Karpas-422 (cell line): ENCODE data around the gene ERC1. TPM values are rescaled to one million over a fixed set of nuclear protein-coding genes. Genes with fewer than 3 reads are reported as not detected.

ENCODE experiments used
- DNase-seq: peaks from one replicate; pipeline ENCODE4 v3.0.0-alpha.2; 2015
- H2AFZ ChIP-seq: fragments of 200-600 bp; sonication (generic); 2 replicates; pipeline ENCODE4 v1.6.1; 2014; ENCODE audit warnings: antibody characterized with exemption, low read length, mixed read lengths
- H3K27ac ChIP-seq: fragments of 200-600 bp; sonication (generic); 2 replicates; pipeline ENCODE4 v1.5.1; 2014; ENCODE audit warnings: mild to moderate bottlenecking, low read length, moderate library complexity
- H3K27me3 ChIP-seq: fragments of 200-600 bp; sonication (generic); 2 replicates; pipeline ENCODE4 v1.6.1; 2014; ENCODE audit warnings: low read length, mixed read lengths
- H3K36me3 ChIP-seq: fragments of 200-600 bp; sonication (generic); 2 replicates; pipeline ENCODE4 v1.6.1; 2014; ENCODE audit warnings: low read length, mixed read lengths; ENCODE audit not compliant: insufficient read depth
- H3K4me1 ChIP-seq: fragments of 200-600 bp; sonication (generic); 2 replicates; pipeline ENCODE4 v1.6.1; 2014; ENCODE audit warnings: mild to moderate bottlenecking, low read length, mixed read lengths
- H3K4me2 ChIP-seq: fragments of 200-600 bp; sonication (generic); 2 replicates; pipeline ENCODE4 v1.6.1; 2014; ENCODE audit warnings: low read length, low read depth, mild to moderate bottlenecking; ENCODE audit not compliant: poor library complexity, severe bottlenecking
- H3K4me3 ChIP-seq: fragments of 200-600 bp; sonication (generic); 2 replicates; pipeline ENCODE4 v1.5.1; 2014; ENCODE audit warnings: mild to moderate bottlenecking, antibody characterized with exemption, low read length, mixed read lengths
- H3K79me2 ChIP-seq: fragments of 200-600 bp; sonication (generic); 2 replicates; pipeline ENCODE4 v1.6.1; 2014; ENCODE audit warnings: mild to moderate bottlenecking, low read length, mixed read lengths
- H3K9ac ChIP-seq: fragments of 200-600 bp; sonication (generic); 2 replicates; pipeline ENCODE4 v1.6.0; 2014; ENCODE audit warnings: low read length
- H3K9me2 ChIP-seq: fragments of 200-600 bp; sonication (generic), shearing (Covaris generic); replicated peaks from 2 replicates; pipeline ENCODE4 v1.6.0; 2014; ENCODE audit warnings: mild to moderate bottlenecking, low read length, moderate library complexity; ENCODE audit not compliant: insufficient read depth
- H3K9me3 ChIP-seq: fragments of 300-700, 200-600 bp; sonication (generic); 2 replicates; pipeline ENCODE4 v1.6.1; 2014; ENCODE audit warnings: low read length, mixed read lengths
- H4K20me1 ChIP-seq: fragments of 200-600 bp; sonication (generic); 2 replicates; pipeline ENCODE4 v1.6.1; 2014; ENCODE audit warnings: mild to moderate bottlenecking, antibody characterized with exemption, low read length, low read depth; ENCODE audit not compliant: insufficient read depth
- total RNA-seq: library from RNA; depleted of rRNA; stranded (reverse); fragments of >200 nt; shearing (Covaris generic); gene quantifications from 2 replicates; pipeline ENCODE4 v1.2.3, GENCODE V29; 2014; ENCODE audit warnings: low replicate concordance

Gene ERC1
- total RNA-seq, 1 experiment from 2014 or later = 20.3 TPM

DNA sequence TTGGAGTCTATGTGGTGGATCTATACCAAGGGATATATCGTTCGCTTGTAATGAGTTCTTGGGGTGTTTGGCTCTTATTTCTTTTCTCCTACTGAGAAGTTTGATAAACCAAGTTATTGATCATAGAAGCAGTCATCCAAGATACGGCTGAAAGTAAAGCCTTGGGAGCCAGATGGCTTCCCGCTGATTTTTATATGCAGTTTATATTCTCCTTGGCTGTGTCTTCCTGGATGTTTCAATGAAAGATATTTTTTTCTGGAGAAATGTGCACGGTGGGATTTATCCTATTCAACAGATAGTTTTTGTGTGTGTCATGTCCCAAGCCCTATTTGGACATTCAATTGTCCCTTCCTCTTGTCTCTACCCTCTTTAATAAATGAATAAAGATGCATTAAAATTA is 289.0 kb downstream of the ERC1 start:
- H3K36me3 ChIP-seq = no peaks in the 10 kb centered on the region
- H3K27me3 ChIP-seq = no peaks in the 10 kb centered on the region
- no peak for DNase-seq
- H4K20me1 ChIP-seq = no peaks in the 10 kb centered on the region
- no peaks in the 10 kb centered on the region for H3K9me2 ChIP-seq
- no peak overlapping the region for H3K4me3 ChIP-seq
- H2AFZ ChIP-seq = no peak overlapping the region
- peaks cover 14% of the 10 kb centered on the region for H3K4me1 ChIP-seq
- 0 out of 2 replicates have a peak, but pooled peaks cover 5% of the 10 kb centered on the region for H3K79me2 ChIP-seq
- H3K9ac ChIP-seq = no peak overlapping the region
- H3K9me3 ChIP-seq = no peaks in the 10 kb centered on the region
- H3K4me2 ChIP-seq = no peak overlapping the region
- no peak overlapping the region for H3K27ac ChIP-seq

DNA sequence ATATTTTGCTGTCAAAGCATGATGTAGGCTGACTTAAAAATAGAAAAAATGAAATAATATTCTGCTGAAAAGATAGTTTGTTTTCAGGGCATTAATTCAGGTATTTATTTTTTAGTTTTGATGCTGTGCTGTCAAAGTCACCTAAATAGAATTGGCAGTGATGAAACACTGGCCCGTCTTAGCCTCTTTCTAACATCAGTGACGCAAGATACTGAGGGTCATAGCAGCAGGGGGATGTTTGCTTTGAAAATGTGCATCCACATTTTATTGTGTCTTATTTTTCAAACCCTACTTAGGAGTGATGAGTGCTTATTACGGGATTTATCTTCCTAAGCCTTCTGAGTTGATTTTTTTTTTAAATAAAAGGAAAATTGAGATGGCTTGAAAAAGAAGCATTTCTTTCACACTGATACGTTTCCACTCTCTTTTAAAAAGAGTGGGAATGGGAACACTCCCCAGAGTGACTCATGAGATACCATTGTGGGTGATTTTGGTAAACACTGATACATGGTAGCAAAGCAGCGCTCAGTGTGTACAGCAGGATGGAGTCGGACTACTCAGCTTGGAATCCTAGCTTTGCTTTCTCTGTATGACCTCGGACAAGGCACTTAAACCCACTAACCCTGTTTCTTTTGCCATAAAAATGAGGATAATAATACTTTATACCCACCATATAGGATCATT is 290.8 kb downstream of the ERC1 start:
- H3K9me3 ChIP-seq = no peaks in the 10 kb centered on the region
- DNase-seq = no peak
- H2AFZ ChIP-seq = no peak overlapping the region
- no peak overlapping the region for H3K27ac ChIP-seq
- H3K36me3 ChIP-seq = no peaks in the 10 kb centered on the region
- no peaks in the 10 kb centered on the region for H3K9me2 ChIP-seq
- H3K4me3 ChIP-seq = no peak overlapping the region
- no peak overlapping the region for H3K9ac ChIP-seq
- H3K4me2 ChIP-seq = no peak overlapping the region
- 0 out of 2 replicates have a peak, but pooled peaks cover 5% of the 10 kb centered on the region for H3K79me2 ChIP-seq
- H4K20me1 ChIP-seq = no peaks in the 10 kb centered on the region
- H3K27me3 ChIP-seq = no peaks in the 10 kb centered on the region
- peaks cover 14% of the 10 kb centered on the region for H3K4me1 ChIP-seq

DNA sequence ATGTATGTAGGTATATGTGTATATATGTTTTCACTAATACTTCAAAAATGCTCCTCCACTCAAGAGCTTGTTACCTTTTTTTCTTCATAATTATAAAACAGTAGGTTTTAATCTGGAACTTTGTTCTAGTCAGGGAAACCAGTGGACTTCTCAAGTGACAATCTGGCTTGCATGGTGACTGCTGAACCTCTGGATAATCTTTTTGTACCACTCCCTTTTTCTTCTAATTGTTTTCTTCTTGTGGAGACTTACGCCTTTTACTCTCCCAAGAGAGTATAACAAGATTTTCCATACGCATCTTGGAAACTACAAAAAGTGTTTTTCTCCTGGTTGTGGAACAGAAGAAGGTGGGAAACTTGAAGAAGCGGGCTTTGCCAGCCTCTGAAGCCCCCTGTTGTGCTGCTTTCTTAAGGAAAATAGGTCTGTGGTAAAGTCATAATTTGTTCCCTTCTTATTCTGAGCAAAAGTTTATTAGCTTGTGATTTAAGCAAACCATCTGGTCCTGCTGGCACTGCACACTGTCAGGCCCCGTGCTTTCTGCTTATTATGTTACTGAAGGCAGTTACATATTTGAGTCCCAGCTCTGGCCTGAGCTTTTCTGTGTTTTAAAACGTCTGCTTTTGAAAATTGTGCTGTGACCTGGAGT is 291.8 kb downstream of the ERC1 start:
- no peaks in the 10 kb centered on the region for H3K27me3 ChIP-seq
- H3K27ac ChIP-seq = no peak overlapping the region
- no peaks in the 10 kb centered on the region for H3K36me3 ChIP-seq
- no peaks in the 10 kb centered on the region for H3K9me2 ChIP-seq
- no peaks in the 10 kb centered on the region for H4K20me1 ChIP-seq
- no peak overlapping the region for H3K4me3 ChIP-seq
- H3K9ac ChIP-seq = no peak overlapping the region
- H2AFZ ChIP-seq = no peak overlapping the region
- 0 out of 2 replicates have a peak, but pooled peaks cover 5% of the 10 kb centered on the region for H3K79me2 ChIP-seq
- H3K4me2 ChIP-seq = no peak overlapping the region
- H3K4me1 ChIP-seq = peaks cover 7% of the 10 kb centered on the region
- DNase-seq = no peak
- H3K9me3 ChIP-seq = no peaks in the 10 kb centered on the region

DNA sequence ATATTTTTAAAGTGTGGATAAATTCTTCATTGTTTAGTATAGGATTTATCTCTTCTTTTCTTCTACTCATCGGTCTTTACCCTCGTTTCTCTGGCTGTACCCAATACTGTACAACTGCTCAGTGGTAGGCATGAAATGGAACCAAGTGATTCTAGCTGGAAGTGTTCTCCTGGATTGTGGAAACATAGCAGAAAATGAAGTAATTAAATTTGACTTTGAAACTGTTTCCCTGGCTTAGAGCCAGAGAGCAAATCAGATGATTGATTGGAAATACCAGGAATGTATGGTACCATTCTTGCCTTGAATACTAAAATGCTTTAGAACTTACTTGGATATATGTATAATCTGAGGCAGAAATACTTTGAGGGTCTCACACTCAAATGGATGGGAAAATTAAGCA is 292.3 kb downstream of the ERC1 start:
- no peak overlapping the region for H3K9ac ChIP-seq
- H3K4me3 ChIP-seq = no peak overlapping the region
- H3K36me3 ChIP-seq = no peaks in the 10 kb centered on the region

GRCh38 chr12:1284611-1285010 is 293.6 kb downstream of the ERC1 start:
- Histone ChIP-seq H3K9me3 (no peaks in the 10 kb centered on the region), H3K9me2 (no peaks in the 10 kb centered on the region), H3K27me3 (no peaks in the 10 kb centered on the region), H3K27ac (no peak overlapping the region), H3K9ac (no peak overlapping the region), H3K4me1 (no peaks in the 10 kb centered on the region), H2AFZ (no peak overlapping the region), H3K4me2 (no peak overlapping the region), H3K36me3 (no peaks in the 10 kb centered on the region), H4K20me1 (no peaks in the 10 kb centered on the region), H3K4me3 (no peak overlapping the region), H3K79me2 (0 out of 2 replicates have a peak, but pooled peaks cover 5% of the 10 kb centered on the region)
- no peak for DNase-seq

More for the DNA sequence above, 292.3 kb downstream of the ERC1 start:
- no peaks in the 10 kb centered on the region for H4K20me1 ChIP-seq
- no peak overlapping the region for H3K27ac ChIP-seq
- H3K9me3 ChIP-seq = no peaks in the 10 kb centered on the region
- H3K27me3 ChIP-seq = no peaks in the 10 kb centered on the region
- H2AFZ ChIP-seq = no peak overlapping the region
- 0 out of 2 replicates have a peak, but pooled peaks cover 5% of the 10 kb centered on the region for H3K79me2 ChIP-seq
- H3K4me1 ChIP-seq = peaks cover 3% of the 10 kb centered on the region; the same call in 1 of the 2 replicates
- H3K4me2 ChIP-seq = no peak overlapping the region
- no peaks in the 10 kb centered on the region for H3K9me2 ChIP-seq
- DNase-seq = no peak

- Histone ChIP-seq H3K4me1 (no peaks in the 10 kb centered on the region), H3K36me3 (peaks cover 10% of the 10 kb centered on the region; the same call in 1 of the 2 replicates), H3K9me3 (no peaks in the 10 kb centered on the region), H3K4me2 (no peak overlapping the region), H3K27ac (no peak overlapping the region), H3K79me2 (no peaks in the 10 kb centered on the region), H3K9me2 (no peaks in the 10 kb centered on the region), H4K20me1 (no peaks in the 10 kb centered on the region), H2AFZ (no peak overlapping the region), H3K27me3 (no peaks in the 10 kb centered on the region), H3K4me3 (no peak overlapping the region), H3K9ac (no peak overlapping the region)
- no peak for DNase-seq
Observed at GRCh38 chr12:1287446-1287975, 296.5 kb downstream of the ERC1 start.

DNA sequence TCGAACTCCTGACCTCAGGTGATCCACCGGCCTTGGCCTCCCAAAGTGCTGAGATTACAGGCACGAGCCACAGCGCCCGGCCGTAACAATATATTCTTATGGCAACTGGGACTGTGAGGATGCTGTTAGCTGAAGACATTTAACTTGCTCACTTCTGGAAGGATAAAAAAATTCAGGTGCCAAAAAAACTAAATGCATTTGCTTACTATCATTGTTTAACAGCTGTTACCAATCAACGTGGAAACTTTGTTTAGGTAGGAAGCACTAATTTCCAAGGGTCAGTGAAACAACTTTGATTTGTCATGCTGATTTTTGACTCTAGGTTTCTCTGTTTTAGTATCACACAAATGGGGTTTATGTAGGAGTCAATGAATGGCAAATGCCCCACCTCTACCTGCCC is 297.3 kb downstream of the ERC1 start:
- Histone ChIP-seq H3K36me3 (peaks cover 10% of the 10 kb centered on the region; the same call in 1 of the 2 replicates), H3K4me3 (no peak overlapping the region), H3K4me2 (no peak overlapping the region), H3K79me2 (no peaks in the 10 kb centered on the region), H3K9ac (no peak overlapping the region), H3K9me2 (no peaks in the 10 kb centered on the region), H4K20me1 (no peaks in the 10 kb centered on the region), H3K9me3 (no peaks in the 10 kb centered on the region), H3K27ac (no peak overlapping the region), H3K4me1 (no peaks in the 10 kb centered on the region), H3K27me3 (no peaks in the 10 kb centered on the region), H2AFZ (no peak overlapping the region)
- no peak for DNase-seq

GRCh38 chr12:1289371-1290155 is 298.5 kb downstream of the ERC1 start:
- no peaks in the 10 kb centered on the region for H4K20me1 ChIP-seq
- no peak overlapping the region for H3K27ac ChIP-seq
- peaks cover 10% of the 10 kb centered on the region; the same call in 1 of the 2 replicates for H3K36me3 ChIP-seq
- H3K4me1 ChIP-seq = no peaks in the 10 kb centered on the region; the same call in 1 of the 2 replicates
- H3K79me2 ChIP-seq = no peaks in the 10 kb centered on the region
- H3K9me3 ChIP-seq = no peaks in the 10 kb centered on the region
- no peak overlapping the region for H2AFZ ChIP-seq
- no peak overlapping the region for H3K4me2 ChIP-seq
- no peaks in the 10 kb centered on the region for H3K9me2 ChIP-seq
- no peaks in the 10 kb centered on the region for H3K27me3 ChIP-seq
- H3K4me3 ChIP-seq = no peak overlapping the region
- H3K9ac ChIP-seq = no peak overlapping the region
- DNase-seq = no peak
